MM.1S (cell line): ENCODE data around the gene SLC4A9.

ENCODE experiments used
- DNase-seq: peaks from one replicate; pipeline ENCODE4 v3.0.0-alpha.2; 2015
- H2AFZ ChIP-seq: fragments of 300-600 bp; sonication (generic); 2 replicates; pipeline ENCODE4 v1.6.0; 2016; ENCODE audit warnings: antibody characterized with exemption, low read length
- H3F3A ChIP-seq: fragments of 300-600 bp; sonication (generic); 2 replicates; pipeline ENCODE4 v1.6.1; 2016; ENCODE audit warnings: mild to moderate bottlenecking, antibody characterized with exemption, low read length, moderate library complexity, mixed read lengths; ENCODE audit not compliant: insufficient read depth
- H3K27ac ChIP-seq: fragments of 300-600 bp; sonication (generic); 2 replicates; pipeline ENCODE4 v1.5.1; 2016; ENCODE audit warnings: mild to moderate bottlenecking, low read length
- H3K27me3 ChIP-seq: fragments of 300-600 bp; sonication (generic); replicated peaks from 2 replicates; pipeline ENCODE4 v1.6.0; 2016; ENCODE audit warnings: low read length; ENCODE audit not compliant: insufficient read depth
- H3K36me3 ChIP-seq: fragments of 300-600 bp; sonication (generic); replicated peaks from 2 replicates; pipeline ENCODE4 v1.6.1; 2016; ENCODE audit warnings: mild to moderate bottlenecking, low read length, mixed read lengths; ENCODE audit not compliant: insufficient read depth
- H3K4me1 ChIP-seq: fragments of 300-600 bp; sonication (generic); 2 replicates; pipeline ENCODE4 v1.6.1; 2016; ENCODE audit warnings: low read length, mixed read lengths
- H3K4me2 ChIP-seq: fragments of 300-600 bp; sonication (generic); 2 replicates; pipeline ENCODE4 v1.6.0; 2016; ENCODE audit warnings: low read depth, low read length
- H3K4me3 ChIP-seq: fragments of 300-600 bp; sonication (generic); 2 replicates; pipeline ENCODE4 v1.5.1; 2016; ENCODE audit warnings: low read length, mixed read lengths
- H3K79me2 ChIP-seq: fragments of 300-600 bp; sonication (generic); 2 replicates; pipeline ENCODE4 v1.6.1; 2016; ENCODE audit warnings: mixed run types, low read length, mixed read lengths
- H3K9ac ChIP-seq: fragments of 300-600 bp; sonication (generic); 2 replicates; pipeline ENCODE4 v1.6.1; 2016; ENCODE audit warnings: low read length, mixed read lengths
- H3K9me2 ChIP-seq: fragments of 300-600 bp; sonication (generic); replicated peaks from 2 replicates; pipeline ENCODE4 v1.6.1; 2016; ENCODE audit warnings: mild to moderate bottlenecking, low read length, mixed read lengths; ENCODE audit not compliant: insufficient read depth
- H3K9me3 ChIP-seq: fragments of 300-600 bp; sonication (generic); replicated peaks from 2 replicates; pipeline ENCODE4 v1.6.1; 2016; ENCODE audit warnings: mild to moderate bottlenecking, low read length, mixed read lengths; ENCODE audit not compliant: insufficient read depth
- H4K20me1 ChIP-seq: fragments of 300-600 bp; sonication (generic); 2 replicates; pipeline ENCODE4 v1.6.1; 2016; ENCODE audit warnings: mild to moderate bottlenecking, low read length, moderate library complexity, mixed read lengths; ENCODE audit not compliant: insufficient read depth
- CTCF ChIP-seq: fragments of 300-600 bp; sonication (generic); IDR thresholded peaks from 2 replicates; pipeline ENCODE4 v1.5.1; 2016; ENCODE audit warnings: antibody characterized with exemption, low read length, mixed read lengths
- EZH2 ChIP-seq: fragments of 300-600 bp; sonication (generic); optimal IDR thresholded peaks from 2 replicates; pipeline ENCODE3; 2017; ENCODE audit warnings: low read depth, mild to moderate bottlenecking, antibody characterized with exemption, low read length, mixed read lengths
- EZH2phosphoT487 ChIP-seq: fragments of 300-600 bp; sonication (generic); IDR thresholded peaks from 2 replicates; pipeline ENCODE4 v1.6.1; 2018; ENCODE audit warnings: antibody characterized with exemption, low read length

The SLC4A9 gene

GRCh38 chr5:140424135-140424534, 64.1 kb downstream of the SLC4A9 start:
- Histone ChIP-seq H3K27ac (no peak overlapping the region), H3K9me3 (no peaks in the 10 kb centered on the region), H3F3A (no peaks in the 10 kb centered on the region), H3K4me1 (no peaks in the 10 kb centered on the region), H3K9ac (no peak overlapping the region), H3K4me3 (no peak overlapping the region), H3K4me2 (no peak overlapping the region), H3K79me2 (peaks cover 80% of the 10 kb centered on the region), H3K27me3 (no peaks in the 10 kb centered on the region), H3K36me3 (no peaks in the 10 kb centered on the region), H3K9me2 (no peaks in the 10 kb centered on the region), H2AFZ (no peak overlapping the region), H4K20me1 (peaks cover 33% of the 10 kb centered on the region)
- TF ChIP-seq CTCF, result no peak
- TF ChIP-seq EZH2, result no peak
- TF ChIP-seq EZH2phosphoT487, result no peak
- no peak for DNase-seq
